Tibial nerve (tissue), 4 donors: ENCODE data around the gene MPND. TPM values are rescaled to one million over a fixed set of nuclear protein-coding genes. Genes with fewer than 3 reads are reported as not detected.

ENCODE experiments used
- DNase-seq, 2 donors: peaks; one replicate each; pipeline ENCODE4 v3.0.0-alpha.2; 2019; ENCODE audit warnings: low spot score in 2 of 2
- H3K27ac ChIP-seq, 4 donors: fragments of 200-600 bp; sonication (generic) in 3 of 4; one replicate each; pipeline ENCODE4 v1.5.1; 2017 to 2019; ENCODE audit warnings: mild to moderate bottlenecking in 1 of 4
- H3K27me3 ChIP-seq, 2 donors: fragments of 200-600 bp; sonication (generic) in 1 of 2; one replicate each; pipeline versions ENCODE4 v1.5.1 to v1.6.0; 2017 to 2019
- H3K36me3 ChIP-seq, 3 donors: fragments of 200-600 bp; sonication (generic); one replicate each; pipeline ENCODE4 v1.5.1; 2018 to 2019
- H3K4me1 ChIP-seq, 4 donors: fragments of 200-600 bp; sonication (generic) in 3 of 4; one replicate each; pipeline ENCODE4 v1.5.1; 2017 to 2019
- H3K4me3 ChIP-seq, 4 donors: fragments of 200-600 bp; sonication (generic) in 3 of 4; one replicate each; pipeline ENCODE4 v1.5.1; 2017 to 2019; ENCODE audit warnings: mild to moderate bottlenecking in 1 of 4, moderate library complexity in 1 of 4
- H3K9me3 ChIP-seq, 4 donors: fragments of 200-600 bp; sonication (generic) in 3 of 4; one replicate each; pipeline ENCODE4 v1.5.1; 2017 to 2019
- EP300 ChIP-seq, 2 donors: sonication (generic); formaldehyde crosslinking; IDR thresholded peaks; one replicate each; pipeline ENCODE4 v1.6.1; 2017; ENCODE audit warnings: antibody characterized with exemption in 2 of 2, mild to moderate bottlenecking in 1 of 2
- POLR2A ChIP-seq, 2 donors: fragments of 450-650 bp; IDR thresholded peaks; one replicate each; pipeline ENCODE4 v1.6.1; 2017; ENCODE audit warnings: antibody characterized with exemption in 2 of 2, mild to moderate bottlenecking in 2 of 2, moderate library complexity in 2 of 2
- WGBS, 2 donors: methylation state at CpG; one replicate each; pipeline ENCODE4 v1.1.5; 2018; 5-methylcytosine and 5-hydroxymethylcytosine counted together
- total RNA-seq, 4 donors: library from RNA; depleted of rRNA; stranded (reverse); fragments of >200 nt; gene quantifications; one replicate each; pipeline ENCODE4 v1.1.0, GENCODE V29; 2016
- TF ChIP-seq, protein P1 (sequence below), 5 experiments: fragments of 200-600 bp in 3 of 5; fragments of 450-650 bp in 2 of 5; sonication (generic) in 3 of 5; IDR thresholded peaks; one replicate each; pipeline ENCODE4 v1.5.1; 2016 to 2019; ENCODE audit warnings: antibody characterized with exemption in 5 of 5, mild to moderate bottlenecking in 3 of 5, moderate library complexity in 2 of 5

The MPND gene
- total RNA-seq, 4 donors from 2014 or later, result 2.2 to 13.2 (median 6.6) TPM

DNA sequence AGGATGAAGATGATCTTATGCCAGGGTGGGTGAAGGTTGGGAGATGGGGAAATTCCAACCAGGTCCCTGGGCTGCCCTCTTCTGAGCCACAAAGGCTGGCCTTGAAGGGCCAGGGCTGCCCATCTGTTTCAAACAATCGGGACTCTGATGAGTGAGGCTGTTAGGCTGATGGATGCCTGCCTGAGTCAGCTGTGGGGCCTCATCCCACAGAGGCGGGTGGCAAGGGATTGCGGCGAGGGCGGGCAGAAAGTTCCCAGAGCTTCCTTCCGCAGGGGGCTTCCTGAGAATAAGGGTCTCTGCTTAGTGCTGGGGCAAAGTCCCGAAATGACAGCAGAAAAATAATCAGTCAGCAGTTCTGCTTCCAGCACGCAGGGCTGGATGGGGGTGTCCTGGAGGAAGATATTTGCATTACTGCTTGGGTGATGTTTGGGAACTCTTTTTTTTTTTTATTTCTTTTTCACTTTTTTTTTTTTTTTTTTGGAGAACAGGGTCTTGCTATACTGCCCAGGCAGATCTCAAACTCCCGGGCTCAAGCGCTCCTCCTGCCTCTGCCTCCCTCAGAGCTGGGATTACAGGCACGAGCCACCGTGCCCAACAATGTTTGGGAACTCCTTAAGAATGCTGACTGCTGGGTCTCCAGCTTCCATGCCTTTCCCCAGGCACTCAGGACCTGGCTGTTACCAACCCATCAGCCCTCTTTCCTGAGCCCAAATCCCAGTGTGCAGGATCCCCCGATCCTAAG, 42.9 kb downstream of the MPND start:
- Histone ChIP-seq H3K4me3 (no peak overlapping the region), H3K27ac (peak overlapping the region; percentile 65 to 92 (median 78)), H3K9me3 (no peaks in the 10 kb centered on the region), H3K36me3 (no peaks in the 10 kb centered on the region), H3K4me1 (peaks cover 5 to 91% (median 58%) of the 10 kb centered on the region in 4 donors), H3K27me3 (no peaks in the 10 kb centered on the region)
- WGBS, 2 donors, result 44 to 51% methylated on average over 13 of the region's 13 CpGs
- TF ChIP-seq EP300 (IDR thresholded peaks at IDR 0.05), result no peak
- TF ChIP-seq, protein P1, sequence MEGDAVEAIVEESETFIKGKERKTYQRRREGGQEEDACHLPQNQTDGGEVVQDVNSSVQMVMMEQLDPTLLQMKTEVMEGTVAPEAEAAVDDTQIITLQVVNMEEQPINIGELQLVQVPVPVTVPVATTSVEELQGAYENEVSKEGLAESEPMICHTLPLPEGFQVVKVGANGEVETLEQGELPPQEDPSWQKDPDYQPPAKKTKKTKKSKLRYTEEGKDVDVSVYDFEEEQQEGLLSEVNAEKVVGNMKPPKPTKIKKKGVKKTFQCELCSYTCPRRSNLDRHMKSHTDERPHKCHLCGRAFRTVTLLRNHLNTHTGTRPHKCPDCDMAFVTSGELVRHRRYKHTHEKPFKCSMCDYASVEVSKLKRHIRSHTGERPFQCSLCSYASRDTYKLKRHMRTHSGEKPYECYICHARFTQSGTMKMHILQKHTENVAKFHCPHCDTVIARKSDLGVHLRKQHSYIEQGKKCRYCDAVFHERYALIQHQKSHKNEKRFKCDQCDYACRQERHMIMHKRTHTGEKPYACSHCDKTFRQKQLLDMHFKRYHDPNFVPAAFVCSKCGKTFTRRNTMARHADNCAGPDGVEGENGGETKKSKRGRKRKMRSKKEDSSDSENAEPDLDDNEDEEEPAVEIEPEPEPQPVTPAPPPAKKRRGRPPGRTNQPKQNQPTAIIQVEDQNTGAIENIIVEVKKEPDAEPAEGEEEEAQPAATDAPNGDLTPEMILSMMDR (IDR thresholded peaks at IDR 0.05), result peak in 2 of 5 experiments; percentile 24 to 35
- no peak for DNase-seq

DNA sequence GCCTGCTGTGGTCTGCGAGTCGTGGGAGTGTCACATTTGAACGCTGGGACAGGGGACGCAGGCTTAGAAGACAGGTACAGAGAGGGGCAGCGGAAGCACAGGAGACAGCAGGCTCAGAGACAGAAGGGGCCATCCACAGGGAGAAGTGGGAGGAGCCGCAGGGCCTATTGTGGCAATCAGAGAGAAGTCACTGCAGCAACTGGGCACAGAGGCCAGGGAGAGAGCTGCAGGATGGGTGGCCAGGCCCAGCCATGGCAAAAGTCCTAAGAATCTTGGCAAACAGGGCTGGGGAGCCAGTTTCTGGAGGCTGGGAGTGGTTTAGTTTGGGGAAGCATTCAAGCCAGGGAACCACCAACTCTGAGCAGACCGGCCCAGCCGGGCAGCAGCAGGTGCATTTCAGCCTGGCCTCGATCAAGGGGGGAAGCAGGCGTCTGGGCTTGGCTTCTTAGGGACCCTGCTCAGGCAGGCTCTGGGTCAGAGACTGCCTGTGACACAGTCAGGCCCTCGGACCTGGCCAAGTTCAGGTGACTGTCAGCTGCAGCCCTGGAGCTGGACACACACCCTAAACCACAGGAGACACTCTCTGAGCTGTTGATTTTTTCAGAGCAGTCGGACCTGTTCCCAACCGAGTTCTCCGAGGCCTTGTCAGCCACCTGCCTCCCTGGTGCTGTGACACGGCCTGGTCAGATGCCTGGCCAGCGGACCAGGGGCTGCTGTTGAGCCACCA, 45.1 kb downstream of the MPND start:
- Histone ChIP-seq H3K27ac (peak overlapping the region; percentile 57 to 92 (median 78)), H3K4me1 (peaks cover 5 to 98% (median 75%) of the 10 kb centered on the region in 4 donors), H3K4me3 (no peak overlapping the region), H3K36me3 (no peaks in the 10 kb centered on the region), H3K27me3 (no peaks in the 10 kb centered on the region), H3K9me3 (no peaks in the 10 kb centered on the region)
- no peak for DNase-seq
- peak in 1 of 2 donors; percentile 16 for TF ChIP-seq EP300 (IDR thresholded peaks at IDR 0.05)
- TF ChIP-seq, protein P1 (IDR thresholded peaks at IDR 0.05), result no peak
- TF ChIP-seq POLR2A (IDR thresholded peaks at IDR 0.05), result peak in 1 of 2 donors; percentile 20
- WGBS, 2 donors, result 48 to 57% methylated on average over 14 to 16 of the region's 16 CpGs

DNA sequence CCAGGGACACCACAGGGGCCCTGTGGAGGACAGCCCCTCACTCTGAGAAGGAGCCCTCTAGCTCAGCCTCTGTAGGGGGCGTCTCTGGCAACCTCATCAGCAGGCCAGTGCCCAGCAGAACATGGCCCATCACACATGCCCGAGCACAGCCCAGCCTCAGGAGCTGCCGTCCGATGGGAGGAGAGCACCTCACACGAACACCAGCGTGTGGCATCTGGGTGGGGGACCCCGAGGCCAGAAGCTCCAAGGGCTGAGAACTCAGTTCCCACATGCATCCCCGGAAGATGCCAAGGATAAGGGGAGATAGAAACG, 45.7 kb downstream of the MPND start:
- Histone ChIP-seq H3K27ac (peak overlapping the region; percentile 57 to 92 (median 78)), H3K4me3 (no peak overlapping the region), H3K9me3 (no peaks in the 10 kb centered on the region), H3K27me3 (no peaks in the 10 kb centered on the region), H3K36me3 (no peaks in the 10 kb centered on the region), H3K4me1 (peaks cover 5 to 98% (median 77%) of the 10 kb centered on the region in 4 donors)
- TF ChIP-seq EP300 (IDR thresholded peaks at IDR 0.05) (no peak), POLR2A (IDR thresholded peaks at IDR 0.05) (no peak)
- TF ChIP-seq, protein P1 (IDR thresholded peaks at IDR 0.05), result no peak
- WGBS, 2 donors, result 70% methylated on average over 9 of the region's 9 CpGs
- DNase-seq, result no peak

DNA sequence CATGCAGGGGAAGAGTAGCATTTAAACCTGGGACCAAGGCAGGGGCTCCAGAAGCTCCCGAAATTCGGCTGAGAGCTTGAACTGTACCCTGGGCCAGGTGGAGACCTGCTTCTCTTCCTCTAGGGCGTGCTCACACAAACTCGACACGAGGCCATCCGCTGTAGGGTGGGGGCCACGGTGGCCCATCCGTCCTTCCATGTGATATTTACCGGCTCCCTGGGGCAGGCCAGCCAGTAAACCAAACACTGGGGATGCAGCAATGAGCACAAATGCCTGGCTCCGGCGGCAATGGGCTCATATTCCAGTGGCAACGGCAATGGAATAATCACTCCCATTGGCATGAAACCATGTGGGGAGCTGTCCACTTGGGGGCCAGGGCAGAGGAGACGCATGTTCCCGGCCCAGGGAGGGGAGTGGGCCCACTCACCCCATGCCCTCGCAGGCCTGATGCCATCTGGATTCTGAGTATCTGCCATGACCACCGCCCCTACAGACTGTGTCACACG, 46.2 kb downstream of the MPND start:
- H3K4me3 ChIP-seq, result peak overlapping the region in 1 of 4 donors; percentile 28
- H3K4me1 ChIP-seq, result peaks cover 5 to 99% (median 80%) of the 10 kb centered on the region in 4 donors
- no peaks in the 10 kb centered on the region for H3K9me3 ChIP-seq
- no peaks in the 10 kb centered on the region for H3K36me3 ChIP-seq
- no peaks in the 10 kb centered on the region for H3K27me3 ChIP-seq
- TF ChIP-seq, protein P1 (IDR thresholded peaks at IDR 0.05), result no peak
- TF ChIP-seq POLR2A (IDR thresholded peaks at IDR 0.05), result no peak
- no peak for TF ChIP-seq EP300 (IDR thresholded peaks at IDR 0.05)
- 46 to 55% methylated on average over 9 to 17 of the region's 17 CpGs for WGBS, 2 donors
- peak overlapping the region; percentile 57 to 92 (median 78) for H3K27ac ChIP-seq
- no peak for DNase-seq
